ENCODE measurements around the gene RNF2.
"Not testable (repeated sequence)": the region's sequence is repeated elsewhere in the genome, so short reads cannot be mapped to it uniquely, and the experiment has no call there.

RNF2 gene

DNA sequence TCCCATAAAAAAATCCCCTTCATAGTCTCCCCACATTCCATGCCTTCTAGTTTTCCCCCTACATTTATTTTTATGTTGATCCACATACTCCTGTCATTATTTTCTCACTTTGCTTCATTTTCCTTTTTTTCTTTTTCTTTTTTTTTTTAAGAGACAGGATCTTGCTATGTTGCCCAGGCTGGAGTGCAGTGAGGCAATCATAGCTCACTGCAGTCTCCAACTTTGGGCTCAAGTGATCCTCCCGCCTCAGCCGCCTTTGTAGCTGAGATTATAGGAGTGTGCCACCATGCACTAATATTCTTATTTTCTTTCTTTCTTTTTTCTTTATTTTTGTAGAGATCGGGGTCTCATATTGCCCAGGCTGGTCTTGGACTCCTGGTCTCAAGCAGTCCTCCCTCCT, 7.8 kb downstream of the RNF2 start:
- DNase-seq = no peak

DNA sequence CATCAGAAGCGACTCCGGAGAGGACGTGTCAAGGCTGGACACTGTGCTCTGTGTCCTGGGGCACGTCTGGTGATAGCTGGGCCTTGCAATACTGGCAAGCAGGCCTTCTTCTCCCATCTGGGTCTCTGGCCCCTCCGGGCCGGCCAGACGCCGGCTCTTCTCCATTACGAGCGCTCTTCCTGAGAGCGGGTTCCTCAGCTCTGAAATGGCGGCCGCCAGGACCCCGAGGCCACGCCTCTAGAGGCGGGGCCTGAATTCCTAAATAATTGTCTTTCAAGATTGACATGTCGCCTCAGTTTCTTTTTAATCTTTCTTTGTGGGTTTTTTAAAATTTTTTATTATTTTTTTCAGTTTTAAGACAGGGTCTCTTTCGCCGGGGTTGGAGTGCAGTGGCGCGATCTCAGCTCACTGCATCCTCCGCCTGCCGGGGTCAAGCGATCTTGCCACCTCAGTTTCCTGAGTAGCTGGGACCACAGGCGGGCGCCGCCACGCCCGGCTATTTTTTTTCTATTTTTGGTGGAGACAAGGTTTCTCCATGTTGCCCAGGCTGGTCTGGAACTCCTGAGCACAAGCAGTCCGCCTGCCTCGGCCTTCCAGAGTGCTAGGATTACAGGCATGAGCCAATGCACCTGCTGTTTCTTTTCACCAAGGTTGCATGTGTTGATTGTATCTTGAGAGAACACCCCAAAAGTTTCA, 9.2 kb downstream of the RNF2 start:
- DNase-seq = no peak

DNA sequence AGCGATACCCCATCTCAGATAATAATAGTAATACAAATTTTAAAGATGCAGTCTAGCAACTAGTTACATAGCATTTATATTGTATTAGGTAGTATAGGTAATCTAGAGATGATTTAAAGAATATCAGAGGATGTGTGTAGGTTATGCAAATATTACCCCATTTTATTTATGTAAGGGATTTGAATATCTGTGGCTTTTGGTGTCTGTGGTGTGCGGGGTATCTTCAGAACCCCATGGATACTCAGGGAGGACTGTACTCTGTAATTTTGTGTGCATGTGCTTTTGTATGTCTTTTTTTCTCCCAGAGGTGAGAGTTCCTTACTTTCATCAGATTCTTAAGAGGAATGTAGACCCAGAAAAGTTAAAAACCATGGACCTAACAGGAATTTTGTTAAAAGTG, 12.8 kb downstream of the RNF2 start:
- no peak for DNase-seq

DNA sequence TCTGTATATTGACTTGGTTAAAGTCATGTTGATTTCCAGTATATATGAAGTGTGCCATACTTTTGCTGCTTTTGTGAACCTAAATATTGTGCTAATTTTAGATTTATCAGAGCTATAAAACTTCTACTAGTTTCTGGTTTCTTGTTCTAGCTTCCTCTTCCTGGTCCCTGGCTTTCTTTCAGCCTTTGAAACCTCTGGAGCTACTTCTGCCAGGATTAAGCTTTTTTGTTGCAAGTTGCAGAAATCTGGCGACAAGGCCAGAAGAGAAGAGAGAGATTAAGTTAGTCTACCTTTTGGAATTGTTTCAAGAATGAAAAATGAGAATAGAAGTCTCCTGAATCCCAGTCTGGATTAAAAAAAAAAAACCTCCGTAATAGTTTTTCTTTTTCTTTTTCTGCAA, 13.5 kb downstream of the RNF2 start:
- no peak for DNase-seq

DNA sequence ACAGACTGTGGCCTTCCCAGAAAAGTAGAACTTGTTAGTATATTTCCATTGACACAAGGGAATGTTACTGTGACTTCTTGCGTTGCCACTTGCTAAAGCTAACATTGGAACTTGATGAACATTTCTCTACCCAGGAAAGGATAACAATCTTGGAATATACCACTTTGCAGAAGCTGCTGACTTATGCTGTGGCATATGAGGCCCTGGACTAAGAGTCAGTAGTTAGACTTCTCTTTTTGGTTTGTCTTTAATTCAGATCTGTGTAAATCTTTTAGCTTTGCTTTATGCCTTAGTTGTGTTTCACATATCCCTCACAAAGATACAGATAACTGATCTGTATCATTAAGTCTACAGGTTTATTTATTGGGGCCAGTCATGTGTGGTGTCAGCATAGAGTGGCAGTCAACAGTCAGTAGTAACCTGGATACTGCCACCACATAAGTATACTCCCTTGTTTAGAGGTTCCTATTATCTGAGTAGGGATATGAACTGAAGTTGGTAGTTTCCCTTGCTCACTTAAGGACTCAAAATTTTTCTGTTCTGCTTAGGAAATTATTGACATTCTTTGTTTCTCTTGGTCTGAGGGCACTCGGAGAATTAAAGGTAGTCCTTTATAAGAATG, 14.7 kb downstream of the RNF2 start:
- no peak for DNase-seq

DNA sequence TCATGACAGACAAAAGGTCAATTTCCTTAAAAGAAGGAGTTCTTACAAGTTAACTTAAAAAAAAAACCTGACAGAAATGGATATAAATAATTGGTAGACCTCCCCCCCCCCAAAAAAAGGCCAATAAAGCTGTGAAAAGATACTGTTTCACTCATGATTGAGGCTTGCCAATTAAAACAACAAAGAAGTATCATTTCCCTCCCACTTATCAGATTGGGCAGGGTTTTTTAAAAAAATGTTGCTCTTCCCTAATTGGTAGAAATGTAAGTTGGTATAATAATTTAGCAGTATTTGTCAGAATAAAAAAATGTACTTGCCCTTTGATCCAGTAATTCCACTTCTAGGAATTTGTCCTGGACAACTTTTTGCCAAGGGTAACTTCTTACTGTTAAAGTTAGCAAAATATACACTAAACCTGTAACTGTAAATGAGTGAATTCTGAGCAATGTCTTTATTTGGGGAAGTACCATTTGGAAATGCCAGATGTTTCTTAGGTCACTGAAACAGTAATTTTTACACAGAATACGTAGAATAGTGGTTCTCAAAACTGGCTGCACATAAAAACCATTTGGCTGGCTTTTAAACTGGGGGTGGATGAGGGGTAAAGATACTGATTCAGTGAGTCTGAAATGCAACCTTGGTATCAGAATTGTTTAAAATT, 17.5 kb downstream of the RNF2 start:
- no peak for DNase-seq

DNA sequence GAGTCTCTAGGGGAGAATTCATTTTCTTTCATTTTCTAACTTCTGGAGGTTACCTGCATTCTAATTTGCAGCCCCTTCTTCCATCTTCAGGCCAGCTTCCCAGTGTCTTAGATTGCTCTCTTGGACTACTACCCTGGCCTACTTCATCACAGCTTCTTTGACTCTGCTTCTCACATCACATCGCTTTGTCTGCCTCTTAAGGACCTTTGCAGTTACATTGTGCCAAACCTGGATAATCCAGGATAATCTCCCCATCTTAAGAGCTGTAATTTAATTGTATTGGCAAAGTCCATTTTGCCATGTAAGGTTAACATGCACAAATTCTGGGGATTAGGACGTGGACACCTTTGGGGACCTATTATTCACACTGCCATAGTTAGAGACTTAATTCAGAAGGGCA, 18.4 kb downstream of the RNF2 start:
- no peak for DNase-seq

DNA sequence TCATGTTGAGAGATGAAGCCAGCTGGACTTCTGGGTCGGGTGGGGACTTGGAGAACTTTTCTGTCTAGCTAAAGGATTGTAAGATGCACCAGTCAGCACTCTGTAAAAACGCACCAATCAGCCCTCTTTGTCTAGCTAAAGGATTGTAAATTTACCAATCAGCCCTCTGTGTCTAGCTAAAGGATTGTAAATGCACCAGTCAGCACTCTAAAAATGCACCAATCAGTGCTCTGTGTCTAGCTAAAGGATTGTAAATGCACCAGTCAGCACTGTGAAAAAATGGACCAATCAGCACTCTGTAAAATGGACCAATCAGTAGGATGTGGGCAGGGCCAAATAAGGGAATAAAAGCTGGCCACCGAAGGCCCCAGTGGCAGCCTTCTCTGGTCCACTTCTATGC, 19.6 kb downstream of the RNF2 start:
- not testable (repeated sequence) for DNase-seq

DNA sequence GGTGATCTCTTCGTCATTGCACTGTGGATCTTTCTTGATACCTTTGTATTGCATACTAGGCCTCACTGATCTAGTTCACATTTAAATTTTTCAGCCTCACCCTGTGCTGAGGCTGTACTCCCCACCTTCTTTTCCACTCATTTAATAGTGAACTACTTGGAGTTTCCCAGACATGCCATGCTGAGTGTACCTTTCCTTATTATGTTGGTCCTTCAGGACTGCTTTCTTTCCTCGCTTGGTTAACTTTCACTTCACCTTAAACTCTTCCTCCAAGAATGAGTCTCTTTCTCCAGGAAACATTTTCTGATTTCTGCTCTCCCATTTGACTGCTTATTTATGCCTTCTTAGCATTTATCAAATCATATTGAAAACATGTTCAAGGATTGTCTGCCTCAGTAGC, 20.8 kb downstream of the RNF2 start:
- no peak for DNase-seq

DNA sequence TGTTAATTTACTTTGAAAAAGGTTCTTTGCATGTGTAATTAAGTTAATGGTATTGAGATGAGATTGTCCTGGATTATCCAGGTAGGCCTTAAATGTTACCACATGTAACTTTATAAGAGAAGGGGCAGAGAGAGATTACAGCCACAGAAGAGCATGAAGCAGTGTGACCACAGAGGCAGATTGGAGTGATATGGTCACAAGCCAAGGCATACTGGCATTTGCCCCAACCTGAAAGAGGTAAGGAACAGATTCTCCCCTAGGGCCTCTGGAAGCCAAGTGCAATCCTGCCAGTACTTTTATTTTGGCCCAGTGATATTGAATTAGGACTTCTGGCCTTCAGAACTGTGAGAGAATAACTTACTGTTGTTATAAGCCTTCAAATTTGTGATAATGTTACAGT, 23.0 kb downstream of the RNF2 start:
- no peak for DNase-seq

DNA sequence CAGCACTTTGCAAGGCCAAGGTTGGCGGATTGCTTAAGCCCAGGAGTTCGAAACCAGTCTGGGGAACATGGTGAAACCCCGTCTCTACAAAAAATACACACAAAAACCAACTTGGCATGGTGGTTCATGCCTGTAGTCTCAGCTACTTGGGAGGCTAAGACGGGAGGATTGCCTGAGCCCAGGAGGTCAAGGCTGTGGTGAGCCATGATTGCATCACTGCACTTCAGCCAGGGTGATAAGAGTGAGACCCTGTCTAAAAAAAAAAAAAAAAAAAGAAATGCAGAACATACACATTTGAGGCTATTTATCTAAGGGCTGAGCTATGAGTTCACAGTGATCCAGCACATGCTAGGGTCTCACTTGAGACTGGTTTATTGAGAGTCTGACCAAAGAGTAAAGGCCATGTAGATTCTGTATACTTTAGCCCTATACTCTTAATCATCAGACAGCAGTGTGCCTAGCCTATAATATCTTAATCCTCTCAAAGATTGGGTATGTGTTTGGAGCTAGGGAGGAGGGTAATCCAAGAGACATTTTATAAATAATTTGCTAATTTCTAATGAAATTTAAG, 23.9 kb downstream of the RNF2 start:
- no peak for DNase-seq

DNA sequence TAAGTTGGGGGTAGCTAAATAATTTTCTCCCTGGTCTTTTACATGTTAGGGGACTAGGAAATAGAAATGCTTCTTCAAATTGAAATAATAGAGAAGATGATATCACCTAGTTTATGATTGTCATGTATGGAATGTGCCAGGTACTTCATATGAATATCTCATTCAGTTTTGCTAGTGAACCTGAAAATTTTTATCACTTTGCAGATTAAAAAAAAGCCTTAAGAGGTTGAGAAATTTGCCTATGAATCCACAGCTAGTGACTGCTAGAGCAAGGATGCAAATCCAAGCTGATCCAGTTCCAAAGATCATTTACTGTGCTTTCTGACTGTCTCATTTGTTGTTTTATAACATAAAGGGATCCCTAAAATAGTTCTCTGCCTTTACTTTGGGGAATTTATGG, 24.7 kb downstream of the RNF2 start:
- DNase-seq = no peak

DNA sequence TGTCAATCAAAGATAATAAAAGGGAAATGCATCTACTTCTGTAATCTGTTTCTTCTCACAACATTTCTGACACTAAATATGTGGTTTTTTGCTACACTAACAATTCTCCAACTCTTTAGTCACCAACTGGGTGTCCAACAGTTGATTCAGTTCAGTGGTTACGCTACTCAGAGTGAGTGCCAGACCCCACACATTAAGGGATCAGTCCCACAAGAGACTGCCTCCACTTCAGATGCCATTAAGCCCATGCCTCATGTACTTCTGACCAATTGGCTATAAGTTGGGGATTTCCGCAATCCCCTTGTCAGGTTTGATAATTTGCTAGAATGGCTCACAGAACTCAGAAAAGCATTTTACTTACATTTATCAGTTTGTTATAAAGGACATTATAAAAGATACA, 28.4 kb downstream of the RNF2 start:
- no peak for DNase-seq

DNA sequence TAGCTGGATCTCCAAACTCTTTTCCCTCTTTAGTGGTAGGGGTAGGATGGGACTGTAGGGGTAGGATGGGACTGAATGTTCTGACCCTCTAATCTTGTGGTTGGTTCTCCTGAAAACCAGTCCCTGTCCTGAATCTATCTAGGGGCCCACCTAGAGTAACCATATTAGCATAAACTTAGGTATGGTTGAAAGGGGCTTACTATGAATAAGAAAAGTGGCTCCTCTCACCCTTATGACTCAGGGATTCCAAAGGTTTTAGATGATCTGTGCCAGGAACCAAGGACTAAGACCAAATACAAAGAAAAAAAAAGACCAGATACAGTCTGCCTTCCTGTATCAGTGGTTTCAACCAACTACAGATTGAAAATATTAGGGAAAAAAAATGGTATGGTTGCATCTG, 28.9 kb downstream of the RNF2 start:
- DNase-seq = no peak

DNA sequence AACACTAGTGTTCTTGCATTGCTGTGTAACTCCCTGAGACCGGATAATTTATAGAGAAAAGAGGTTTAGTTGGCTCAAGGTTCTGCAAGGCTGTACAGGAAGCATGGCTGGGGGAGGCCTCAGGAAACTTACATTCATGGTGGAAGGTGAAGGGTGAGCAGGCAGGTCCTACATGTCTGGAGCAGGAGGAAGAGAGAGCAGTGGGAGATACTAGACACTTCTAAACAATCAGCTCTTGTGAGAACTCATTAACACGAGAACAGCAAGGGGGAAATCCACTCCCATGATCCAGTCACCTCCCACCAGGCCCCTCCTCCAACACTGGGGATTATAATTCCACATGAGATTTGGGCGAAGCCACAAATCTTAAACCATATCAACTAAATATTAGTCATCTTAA, 30.1 kb downstream of the RNF2 start:
- DNase-seq = no peak

DNA sequence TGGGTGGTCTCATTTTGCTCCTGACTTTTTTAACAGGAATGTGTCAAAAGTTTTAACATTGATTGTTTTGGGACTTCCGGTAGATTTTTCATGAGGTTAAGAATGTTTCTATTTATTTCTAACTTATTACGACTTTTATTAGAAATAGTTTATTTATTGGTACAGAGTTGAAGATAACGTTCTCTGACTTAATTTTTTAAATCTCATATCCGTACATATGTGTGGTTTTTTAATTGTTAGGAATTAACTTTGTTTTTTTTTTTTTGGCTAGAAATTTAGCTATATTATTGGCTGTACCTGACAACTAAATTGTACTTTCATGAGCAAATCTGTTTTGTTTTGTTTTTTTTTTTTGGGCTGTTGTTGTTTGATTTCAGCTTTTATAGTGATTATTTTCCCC, 32.0 kb downstream of the RNF2 start:
- no peak for DNase-seq

DNA sequence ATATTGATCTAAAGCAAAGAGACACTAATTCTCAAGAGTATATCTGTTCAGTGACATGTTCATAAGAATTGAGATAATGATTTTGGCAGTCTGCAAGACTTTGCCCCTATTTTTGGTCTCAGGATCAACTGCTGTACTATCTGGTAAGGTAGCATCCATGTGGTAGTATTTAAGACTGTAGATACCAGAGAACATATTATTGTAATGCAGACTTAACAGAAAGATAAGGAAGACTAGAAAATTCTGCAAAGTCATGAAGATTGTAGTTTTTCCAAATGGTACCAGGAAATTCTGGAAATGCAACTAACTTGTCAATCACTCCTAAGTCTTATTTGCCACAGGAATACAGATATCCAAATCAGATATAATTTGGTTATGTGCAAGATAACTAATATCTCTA, 35.1 kb downstream of the RNF2 start:
- no peak for DNase-seq

DNA sequence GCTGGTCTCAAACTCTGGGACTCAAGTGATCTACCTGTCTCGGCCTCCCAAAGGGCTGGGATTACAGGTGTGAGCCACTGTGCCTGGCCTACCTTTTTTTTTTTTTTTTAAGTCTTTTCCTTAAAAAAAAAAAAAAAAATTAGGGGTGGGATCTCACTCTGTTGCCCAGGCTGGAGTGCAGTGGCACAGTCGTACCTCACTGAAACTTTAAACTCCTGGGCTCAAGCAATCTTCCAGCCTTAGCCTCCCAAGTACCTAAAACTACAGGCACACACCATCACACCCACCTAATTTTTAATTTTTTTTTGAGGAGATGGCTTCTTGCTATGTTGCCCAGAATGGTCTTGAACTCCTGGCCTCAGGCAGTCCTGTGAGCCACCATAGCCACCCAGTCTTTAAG, 38.5 kb downstream of the RNF2 start:
- no peak for DNase-seq

DNA sequence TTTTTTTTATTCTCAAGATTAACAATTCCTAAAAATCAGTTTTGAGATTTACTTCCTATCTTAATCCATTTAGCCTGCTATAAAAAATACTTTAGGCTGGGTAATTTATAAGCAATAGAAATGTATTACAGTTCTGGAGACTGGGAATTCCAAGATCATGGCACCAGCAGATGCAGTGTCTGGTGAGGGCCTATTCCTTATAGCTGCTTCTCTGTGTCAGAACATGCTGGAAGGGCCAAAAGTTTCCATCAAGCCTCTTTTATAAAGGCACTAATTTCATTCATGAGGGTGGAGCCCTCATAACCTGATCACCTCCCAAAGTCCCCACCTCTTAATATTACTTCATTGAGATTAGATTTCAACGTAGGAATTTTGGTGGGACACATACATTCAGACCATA, 41.7 kb downstream of the RNF2 start:
- DNase-seq = no peak

DNA sequence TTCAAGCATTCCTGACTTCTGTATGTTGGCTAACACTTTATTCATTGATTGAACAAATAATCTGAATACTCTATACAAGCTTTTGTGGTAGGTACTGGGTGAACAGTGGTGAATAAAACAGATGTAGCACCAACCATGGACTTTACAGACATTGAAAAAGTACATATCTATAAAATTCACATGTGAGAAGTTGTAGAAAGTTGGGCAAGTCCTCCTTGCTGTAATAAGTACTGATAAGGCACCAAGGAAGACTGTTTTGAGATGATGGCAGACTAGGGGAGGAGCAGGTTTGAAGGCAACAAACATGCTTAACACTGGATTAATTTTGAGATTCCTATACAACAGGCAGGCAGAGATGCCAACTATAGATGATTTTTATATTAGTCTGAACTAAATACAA, 42.4 kb downstream of the RNF2 start:
- no peak for DNase-seq

DNA sequence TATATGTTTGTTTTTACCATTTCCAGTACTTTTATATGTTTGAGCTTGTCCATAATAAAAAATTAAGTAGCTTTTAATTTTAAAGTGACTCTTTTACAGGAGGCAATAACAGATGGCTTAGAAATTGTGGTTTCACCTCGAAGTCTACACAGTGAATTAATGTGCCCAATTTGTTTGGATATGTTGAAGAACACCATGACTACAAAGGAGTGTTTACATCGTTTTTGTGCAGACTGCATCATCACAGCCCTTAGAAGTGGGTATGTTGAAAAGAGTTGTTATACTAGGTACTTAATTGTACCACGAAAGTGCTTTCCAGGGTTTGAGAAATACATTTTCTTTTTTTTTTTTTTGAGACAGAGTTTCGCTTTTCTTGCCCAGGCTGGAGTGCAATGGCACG, 46.1 kb downstream of the RNF2 start:
- DNase-seq = no peak

DNA sequence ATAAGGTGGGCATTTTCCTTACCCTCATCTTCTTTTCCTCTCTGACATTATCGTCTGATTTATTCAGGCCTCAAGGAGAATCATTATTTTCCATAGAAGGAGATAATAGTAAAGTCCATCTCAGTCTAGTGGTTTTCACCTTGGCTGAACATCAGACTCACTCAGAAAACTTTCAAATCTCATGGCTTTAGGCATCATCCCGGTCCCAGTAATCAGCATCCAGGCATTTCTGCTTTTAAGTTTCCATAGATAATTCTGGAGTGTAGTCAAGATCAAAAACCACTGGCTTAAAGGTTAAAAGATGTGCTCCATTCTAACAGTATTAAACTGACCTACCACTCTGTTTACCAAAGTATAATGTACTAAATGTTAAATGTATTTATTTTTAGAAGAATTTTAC, 49.4 kb downstream of the RNF2 start:
- no peak for DNase-seq

DNA sequence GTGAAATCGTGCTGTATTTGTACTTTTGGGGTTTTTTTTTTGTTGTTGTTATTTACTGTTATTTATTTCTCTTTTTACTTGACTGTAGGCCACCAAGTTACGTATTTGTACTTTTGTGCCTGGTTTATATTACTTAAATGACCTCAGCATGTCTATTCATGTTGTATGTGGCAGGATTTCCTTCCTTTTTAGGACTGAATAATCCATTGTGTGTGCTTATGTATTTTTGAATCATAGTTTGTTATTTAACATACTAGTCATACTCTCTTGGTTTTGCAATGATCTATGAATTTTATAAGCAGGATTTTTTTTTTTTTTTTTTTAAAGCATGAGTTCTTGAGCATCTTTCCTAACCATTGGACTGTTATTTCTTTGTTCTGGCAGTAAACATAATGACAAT, 51.2 kb downstream of the RNF2 start:
- DNase-seq = no peak

DNA sequence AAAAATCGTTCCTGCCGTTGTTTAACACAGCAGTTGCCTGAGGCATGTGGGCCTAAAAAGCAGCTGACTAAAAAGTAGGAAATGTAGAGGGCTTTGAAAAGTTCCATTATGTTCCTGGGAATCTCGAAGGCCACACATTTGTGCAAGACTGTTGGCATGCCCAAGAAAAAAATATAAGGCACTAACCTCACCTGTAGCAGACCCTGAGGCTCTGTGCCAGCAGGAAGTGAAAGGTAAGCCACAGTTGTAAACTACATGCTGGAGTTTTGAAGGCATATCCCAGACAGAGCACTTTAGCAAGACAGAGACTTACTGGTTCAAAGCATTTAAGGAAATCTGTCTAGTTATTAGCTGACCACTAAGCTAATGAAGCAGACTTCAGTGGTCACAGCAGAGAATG, 58.7 kb downstream of the RNF2 start:
- DNase-seq = no peak
